G401 (cell line): ENCODE data around the gene KLHL42. TPM values are rescaled to one million over a fixed set of nuclear protein-coding genes. Genes with fewer than 3 reads are reported as not detected.
"Not testable (repeated sequence)": the region's sequence is repeated elsewhere in the genome, so short reads cannot be mapped to it uniquely, and the experiment has no call there.

Source experiments
- DNase-seq: peaks from one replicate; pipeline ENCODE4 v3.0.0-alpha.2; 2015; ENCODE audit warnings: low spot score
- in situ Hi-C: cut with HindIII; loops from 2 replicates; pipeline ENCODE4 v1.10.0; 2016; ENCODE audit warnings: low sequenced_read_pairs, mixed read lengths
- total RNA-seq: library from RNA; depleted of rRNA; stranded (reverse); fragments of >200 nt; shearing (Covaris generic); gene quantifications from 2 replicates; pipeline ENCODE4 v1.2.3, GENCODE V29; 2014; rRNA removed

The KLHL42 gene, protein sequence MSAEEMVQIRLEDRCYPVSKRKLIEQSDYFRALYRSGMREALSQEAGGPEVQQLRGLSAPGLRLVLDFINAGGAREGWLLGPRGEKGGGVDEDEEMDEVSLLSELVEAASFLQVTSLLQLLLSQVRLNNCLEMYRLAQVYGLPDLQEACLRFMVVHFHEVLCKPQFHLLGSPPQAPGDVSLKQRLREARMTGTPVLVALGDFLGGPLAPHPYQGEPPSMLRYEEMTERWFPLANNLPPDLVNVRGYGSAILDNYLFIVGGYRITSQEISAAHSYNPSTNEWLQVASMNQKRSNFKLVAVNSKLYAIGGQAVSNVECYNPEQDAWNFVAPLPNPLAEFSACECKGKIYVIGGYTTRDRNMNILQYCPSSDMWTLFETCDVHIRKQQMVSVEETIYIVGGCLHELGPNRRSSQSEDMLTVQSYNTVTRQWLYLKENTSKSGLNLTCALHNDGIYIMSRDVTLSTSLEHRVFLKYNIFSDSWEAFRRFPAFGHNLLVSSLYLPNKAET
- 6.5 and 15.1 TPM in 2 replicates for total RNA-seq

DNA sequence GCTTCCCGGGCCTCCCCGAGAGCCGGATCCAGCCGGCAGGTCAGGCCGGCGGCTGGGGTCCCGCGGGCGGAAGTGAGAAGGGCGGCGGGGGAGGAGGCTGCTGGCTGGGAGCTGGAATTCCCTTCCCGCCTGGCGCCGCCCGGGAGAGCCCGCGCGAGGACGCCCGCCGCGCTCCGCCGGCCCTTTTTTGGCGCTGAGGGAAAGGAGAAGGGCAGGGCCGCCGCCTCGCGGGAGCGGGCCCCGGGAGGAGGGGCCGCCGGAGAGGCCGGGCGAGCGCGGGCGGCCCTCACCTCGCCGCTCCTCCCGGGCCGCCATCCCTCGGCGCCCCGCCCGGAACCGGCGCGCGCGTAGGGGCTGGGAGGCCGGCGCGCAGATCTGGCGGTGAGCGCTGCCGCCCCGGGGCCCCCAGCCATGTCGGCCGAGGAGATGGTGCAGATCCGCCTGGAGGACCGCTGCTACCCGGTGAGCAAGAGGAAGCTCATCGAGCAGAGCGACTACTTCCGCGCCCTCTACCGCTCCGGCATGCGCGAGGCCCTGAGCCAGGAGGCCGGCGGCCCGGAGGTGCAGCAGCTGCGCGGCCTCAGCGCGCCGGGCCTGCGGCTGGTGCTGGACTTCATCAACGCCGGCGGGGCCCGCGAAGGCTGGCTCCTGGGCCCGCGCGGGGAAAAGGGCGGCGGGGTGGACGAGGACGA is at the start of gene KLHL42, which contains the start of gene MANSC4:
Gene KLHL42, plus strand, starts transcription at position 314 of the 692 bp plus-strand sequence. Its CDS starts 98 bp downstream, at position 412.
Gene MANSC4, minus strand, starts transcription at position 317 of the 692 bp plus-strand sequence. CDS start 8,960 bp downstream, outside the sequence.
- peak; percentile 69 for DNase-seq
- in situ Hi-C loops: no loop called here

DNA sequence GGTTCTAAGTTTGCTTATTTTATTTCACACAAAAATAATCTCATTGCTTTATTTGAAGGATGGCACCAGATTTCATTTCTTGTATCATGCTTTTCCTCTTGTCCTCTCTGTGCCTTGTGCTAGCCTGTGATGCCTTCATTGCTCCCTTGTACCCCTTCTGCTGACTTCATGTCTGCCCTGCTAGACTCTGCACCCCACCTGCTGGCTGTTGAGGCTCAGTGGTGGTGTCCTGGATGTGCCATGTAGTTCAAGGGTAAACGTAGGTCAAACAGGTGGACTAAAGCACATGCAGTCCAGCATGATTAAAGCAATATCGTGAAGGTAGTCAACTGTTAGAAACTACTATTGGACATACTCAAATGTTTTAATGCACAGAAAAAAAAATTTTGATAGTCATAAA is 47.8 kb upstream of the KLHL42 start:
- in situ Hi-C loops: no loop called here
- no peak for DNase-seq

DNA sequence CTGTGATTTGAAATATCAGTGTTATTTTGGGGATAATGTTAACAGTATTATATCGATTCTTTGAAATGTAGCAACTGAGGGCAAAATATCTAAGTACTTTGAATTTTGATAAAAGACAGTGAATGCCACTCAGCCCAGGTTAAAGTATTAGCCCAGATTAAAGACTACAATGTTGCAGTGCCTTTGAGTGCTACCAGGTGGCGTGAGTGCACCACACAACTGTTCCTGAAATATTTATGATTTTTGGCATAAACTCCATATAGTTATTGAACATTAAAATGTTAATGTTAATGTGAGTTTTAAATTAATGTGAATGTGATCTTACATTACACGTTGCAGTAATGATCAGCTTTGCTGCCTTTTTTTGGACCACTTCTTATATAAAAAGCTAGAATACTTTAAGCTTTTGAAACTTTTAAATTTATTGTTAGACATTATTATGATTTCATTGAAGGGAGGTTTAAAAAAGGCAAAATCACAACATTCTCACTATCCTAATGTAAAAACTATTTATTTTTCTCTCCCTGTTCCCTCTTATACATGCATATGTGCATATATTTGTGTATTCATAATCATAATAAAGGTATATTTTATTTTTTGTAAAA is 46.9 kb upstream of the KLHL42 start:
- DNase-seq: peak; percentile 34
- in situ Hi-C loops: no loop called here

DNA sequence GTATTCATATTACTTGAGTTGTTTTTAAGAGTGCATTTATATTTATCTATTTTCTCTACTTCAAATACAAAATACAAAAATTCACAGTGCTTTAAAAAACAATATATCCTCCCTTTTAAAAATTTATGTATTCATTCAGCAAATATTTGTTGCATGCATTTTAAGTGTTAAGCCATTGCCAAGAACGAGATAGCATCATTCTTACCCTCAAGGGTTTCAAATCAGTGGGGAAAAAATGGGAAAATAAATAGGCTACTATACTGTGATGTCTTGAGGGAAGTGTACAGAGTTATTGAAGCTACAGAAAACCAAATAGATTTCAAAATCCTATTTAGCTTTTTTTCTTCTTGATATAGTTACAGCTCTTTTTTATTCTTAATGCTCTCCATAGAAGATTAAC is 46.2 kb upstream of the KLHL42 start:
- no peak for DNase-seq
- in situ Hi-C loops: no loop called here

DNA sequence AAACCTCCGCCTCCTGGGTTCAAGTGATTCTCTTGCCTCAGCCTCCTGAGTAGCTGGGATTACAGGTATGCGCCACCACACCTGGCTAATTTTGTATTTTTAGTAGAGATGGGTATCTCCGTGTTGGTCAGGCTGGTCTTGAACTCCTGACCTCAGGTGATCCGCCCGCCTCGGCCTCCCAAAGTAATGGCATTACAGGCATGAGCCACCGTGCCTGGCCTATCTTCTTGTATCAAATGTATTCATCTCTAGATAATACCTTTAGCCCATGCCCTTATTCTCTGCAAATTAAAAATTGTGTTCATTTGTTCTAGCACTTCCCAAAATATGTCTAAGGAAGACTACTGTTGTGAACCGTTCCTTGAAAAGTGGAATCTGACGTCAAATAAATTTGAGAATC is 45.7 kb upstream of the KLHL42 start:
- in situ Hi-C loops, DNase-seq: not testable (repeated sequence)

DNA sequence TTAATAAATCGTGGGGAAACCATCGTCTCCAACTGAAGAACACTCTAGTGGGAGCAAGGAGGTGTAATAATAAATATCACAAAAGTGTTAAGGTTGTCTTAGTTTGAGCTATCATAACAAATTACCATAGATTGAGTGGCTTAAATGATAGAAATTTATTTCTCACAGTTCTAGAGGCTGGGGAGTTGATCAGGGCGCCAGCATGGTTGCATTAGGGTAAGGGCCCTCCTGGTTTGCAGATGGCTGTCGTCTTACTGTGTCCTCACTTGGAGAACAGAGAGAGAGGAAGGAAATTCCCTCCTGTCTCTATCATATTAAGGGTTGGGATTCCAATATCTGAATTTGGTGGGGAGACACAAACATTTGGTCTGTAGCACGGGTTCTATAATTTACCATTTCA is 36.4 kb upstream of the KLHL42 start:
- in situ Hi-C loops: no loop called here
- no peak for DNase-seq

DNA sequence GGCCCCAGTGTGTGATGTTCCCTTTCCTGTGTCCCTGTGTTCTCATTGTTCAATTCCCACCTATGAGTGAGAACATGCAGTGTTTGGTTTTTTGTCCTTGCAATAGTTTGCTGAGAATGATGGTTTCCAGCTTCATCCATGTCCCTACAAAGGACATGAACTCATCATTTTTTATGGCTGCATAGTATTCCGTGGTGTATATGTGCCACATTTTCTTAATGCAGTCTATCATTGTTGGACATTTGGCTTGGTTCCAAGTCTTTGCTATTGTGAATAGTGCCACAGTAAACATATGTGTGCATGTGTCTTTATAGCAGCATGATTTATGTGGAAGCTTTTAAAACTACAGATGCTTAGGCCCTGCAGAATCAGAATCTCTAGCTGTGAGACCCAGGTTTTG is 34.3 kb upstream of the KLHL42 start:
- in situ Hi-C loops, DNase-seq: not testable (repeated sequence)

DNA sequence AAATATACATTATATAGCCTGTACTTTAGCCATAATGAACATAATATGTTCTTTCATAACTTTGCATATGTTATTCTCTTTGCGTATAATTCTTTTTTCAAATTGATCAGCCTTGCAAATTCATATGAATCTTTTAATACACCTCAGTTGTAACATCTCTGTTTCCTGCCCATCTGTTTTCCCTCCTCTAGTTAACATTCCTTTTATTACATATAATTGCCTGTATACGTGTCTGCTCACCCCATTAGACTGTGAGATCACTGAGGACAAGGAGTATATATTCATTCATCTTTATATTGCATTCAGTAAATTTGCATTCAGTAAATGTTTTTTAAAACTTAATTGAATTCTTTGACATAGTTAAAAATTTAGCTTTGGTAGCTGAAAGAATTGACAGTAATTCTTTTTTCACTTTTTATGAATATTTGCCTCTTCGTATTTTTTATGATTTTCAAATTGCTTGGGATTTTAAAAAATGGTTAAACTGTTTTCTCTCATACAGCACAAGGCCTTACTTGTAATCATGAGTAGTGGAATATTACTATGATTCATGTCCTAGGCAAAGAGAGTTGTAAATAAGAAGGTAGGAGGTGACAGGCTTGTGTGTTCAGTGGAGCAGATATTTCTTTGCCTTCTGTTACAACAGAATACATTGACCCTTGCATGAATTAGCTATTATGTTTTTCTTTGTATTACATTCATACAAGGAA is 32.8 kb upstream of the KLHL42 start:
- in situ Hi-C loops: no loop called here
- DNase-seq: peak; percentile 13

DNA sequence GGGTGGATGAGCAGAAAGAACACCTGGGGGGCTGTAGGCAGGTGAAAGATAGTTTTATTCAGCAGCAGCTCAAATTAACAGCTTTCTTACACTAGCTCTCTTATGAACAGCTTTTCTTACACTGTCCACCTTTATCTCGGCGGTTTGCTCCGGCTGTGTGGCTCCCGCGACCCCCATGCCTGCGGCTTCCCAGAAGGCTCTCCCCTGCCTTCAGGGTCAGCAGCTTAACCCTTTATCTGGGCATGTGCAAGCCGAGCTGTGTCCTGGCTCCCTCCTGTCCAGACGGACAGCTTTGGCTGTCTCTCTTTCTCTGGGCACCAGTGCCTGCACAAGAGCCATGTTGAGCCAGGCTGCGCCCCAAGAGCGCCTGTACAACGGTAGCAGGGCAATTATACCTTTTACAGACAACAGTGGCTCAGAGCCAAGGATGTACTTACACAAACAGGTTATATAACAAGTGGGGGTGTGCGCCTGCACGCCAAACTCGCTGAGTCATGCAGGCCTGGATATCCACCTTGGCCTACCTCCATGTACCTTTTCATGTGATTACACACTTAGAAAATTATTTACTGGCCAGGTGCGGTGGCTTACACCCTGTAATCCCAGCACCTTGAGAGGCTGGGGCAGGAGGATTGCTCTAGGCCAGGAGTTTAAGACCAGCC is 28.5 kb upstream of the KLHL42 start:
- peak; percentile 62 for DNase-seq
- in situ Hi-C loops: no loop called here

DNA sequence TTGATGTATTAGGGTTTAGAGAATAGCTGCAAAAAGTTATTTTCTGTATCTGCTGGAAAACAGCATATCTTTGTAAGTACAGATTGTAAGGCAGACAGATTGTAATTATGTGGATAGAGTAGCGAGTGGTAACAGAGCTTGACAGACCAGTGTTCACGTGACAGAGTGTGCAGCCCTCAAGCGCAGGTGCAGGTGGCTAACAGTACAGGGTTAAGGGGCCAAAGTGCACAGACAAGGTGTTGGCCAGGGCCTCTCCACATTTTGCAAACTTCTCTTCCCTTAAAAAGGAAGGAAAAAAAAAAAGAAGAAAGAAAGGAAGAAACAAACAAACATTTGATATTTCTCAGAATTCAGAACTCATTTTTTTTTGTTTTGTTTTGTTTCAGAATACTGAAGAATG is 25.2 kb upstream of the KLHL42 start:
- in situ Hi-C loops: no loop called here

DNA sequence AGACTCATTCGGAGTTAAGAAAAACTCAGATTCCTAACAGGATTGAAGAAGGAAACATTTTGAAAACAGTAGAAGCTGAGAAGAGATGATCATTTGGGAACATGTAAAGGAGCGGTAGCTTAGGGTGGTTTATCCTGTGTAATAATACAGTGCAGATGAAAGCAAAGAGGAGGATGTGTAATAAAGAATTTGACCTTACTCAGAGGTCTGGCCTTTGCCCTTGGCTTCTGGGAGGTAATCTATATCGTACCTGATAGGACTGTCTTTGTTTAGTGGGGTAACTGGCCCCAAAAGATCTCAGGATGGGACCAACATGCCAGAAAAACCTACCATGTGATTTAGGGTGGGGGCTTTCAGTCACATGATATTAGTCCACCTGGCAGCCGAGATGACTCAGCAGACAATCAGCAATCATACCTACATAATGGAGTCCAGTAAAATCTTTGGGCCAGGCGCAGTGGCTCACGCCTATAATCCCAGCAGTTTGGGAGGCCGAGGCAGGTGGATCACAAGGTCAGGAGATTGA is 23.3 kb upstream of the KLHL42 start:
- no peak for DNase-seq
- in situ Hi-C loops: no loop called here

More for the DNA sequence above, 25.2 kb upstream of the KLHL42 start:
- no peak for DNase-seq

DNA sequence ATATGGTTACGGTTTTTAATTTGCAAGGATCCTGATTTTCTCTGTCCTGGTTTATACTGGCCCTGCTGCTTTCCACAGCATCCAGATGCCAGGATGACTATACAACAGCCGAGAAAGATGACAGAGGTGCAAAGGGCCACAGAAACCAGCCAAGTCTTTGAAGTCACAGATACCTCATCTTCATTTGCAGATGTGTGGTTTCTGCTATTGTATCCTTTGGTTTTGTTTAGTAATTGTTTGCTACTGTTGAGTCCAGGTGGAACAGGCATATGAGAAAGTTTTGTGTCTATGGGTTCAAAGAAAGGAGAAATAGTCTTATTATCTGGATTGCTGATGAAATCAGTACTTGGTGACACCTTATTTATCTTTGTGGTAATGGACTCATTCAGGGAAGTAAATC is 17.3 kb upstream of the KLHL42 start:
- no peak for DNase-seq
- in situ Hi-C loops: no loop called here

DNA sequence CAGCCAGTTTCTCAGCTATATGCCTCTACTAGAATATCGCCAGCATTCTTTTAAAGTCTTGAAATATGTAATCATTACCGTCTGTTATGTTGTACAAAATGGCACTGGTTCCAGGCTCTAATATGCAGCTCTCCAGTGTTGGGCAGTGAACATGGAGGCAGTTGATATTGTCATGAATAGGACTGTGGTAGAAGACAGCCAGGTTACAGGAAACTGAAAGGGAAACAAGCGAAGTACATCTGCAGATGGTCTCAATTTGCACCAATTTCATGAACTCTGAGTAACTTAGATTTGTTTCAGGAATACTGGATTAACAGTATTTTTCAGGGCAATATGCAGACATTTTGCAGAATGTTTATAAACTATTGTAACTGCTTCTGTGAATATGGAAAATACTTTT is 13.4 kb upstream of the KLHL42 start:
- DNase-seq: no peak
- in situ Hi-C loops: no loop called here

DNA sequence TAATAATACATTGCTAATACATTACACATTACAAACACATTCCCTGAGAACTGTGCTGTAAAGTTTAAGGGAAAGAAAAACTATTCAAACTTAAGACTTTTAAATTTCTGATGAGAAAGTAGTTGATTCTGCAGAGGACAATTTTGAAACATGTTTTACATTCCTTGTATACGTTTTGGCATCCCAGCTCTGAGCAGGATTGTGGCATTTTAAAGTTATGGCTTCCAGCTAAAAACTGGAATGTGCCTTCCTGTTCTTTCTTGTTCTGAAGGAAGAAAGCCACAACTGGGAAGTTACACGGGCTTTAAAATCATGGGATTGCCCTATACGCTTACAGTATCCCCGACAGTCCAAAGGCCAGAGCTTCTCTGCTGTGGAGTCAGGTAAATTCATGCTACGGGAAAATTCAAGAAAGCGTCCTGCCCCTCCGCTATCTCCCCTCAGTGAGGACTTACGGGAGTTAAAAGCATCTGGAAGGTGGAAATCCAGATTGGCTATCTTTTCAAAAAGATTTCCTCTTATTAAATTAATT is 10.8 kb upstream of the KLHL42 start:
- in situ Hi-C loops: no loop called here
- DNase-seq: no peak

DNA sequence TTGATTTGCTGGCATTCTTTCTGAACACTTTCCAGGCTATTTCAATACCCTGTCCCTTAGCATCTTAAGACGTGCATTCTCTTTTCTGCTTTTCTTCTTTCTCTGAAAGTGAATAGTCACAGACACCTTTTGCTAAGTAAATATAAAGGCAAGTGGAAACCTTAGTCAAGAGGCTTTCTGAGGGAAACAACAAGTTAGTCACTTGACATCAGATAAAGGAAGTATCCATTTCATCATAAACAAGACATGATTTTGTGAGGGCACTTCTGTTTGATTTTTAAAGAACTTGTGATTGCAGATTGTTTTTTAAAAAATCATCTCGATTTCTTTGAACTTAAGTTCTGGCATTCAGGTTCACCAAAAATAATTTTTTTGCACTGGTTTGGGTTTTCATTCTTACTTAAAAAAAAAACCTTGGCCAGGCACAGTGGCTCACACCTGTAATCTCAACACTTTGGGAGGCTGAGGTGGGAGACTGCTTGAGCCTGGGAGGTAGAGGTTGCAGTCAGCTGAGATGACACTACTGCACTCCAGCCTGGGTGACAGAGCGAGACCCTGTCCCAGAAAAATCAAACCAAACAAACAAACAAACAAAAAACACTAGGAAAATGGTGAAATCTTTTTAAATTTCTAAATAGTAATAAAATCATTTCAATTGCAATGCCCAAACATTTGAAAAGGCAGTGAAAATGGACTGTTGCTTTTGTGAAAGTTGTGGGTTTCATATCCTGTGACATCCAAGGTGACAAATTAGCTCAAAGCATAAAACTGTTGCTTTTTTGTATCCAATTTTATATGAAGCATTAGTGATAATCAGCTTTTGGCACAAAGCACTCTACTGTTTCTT is 8.3 kb upstream of the KLHL42 start:
- in situ Hi-C loops: no loop called here
- DNase-seq: no peak

DNA sequence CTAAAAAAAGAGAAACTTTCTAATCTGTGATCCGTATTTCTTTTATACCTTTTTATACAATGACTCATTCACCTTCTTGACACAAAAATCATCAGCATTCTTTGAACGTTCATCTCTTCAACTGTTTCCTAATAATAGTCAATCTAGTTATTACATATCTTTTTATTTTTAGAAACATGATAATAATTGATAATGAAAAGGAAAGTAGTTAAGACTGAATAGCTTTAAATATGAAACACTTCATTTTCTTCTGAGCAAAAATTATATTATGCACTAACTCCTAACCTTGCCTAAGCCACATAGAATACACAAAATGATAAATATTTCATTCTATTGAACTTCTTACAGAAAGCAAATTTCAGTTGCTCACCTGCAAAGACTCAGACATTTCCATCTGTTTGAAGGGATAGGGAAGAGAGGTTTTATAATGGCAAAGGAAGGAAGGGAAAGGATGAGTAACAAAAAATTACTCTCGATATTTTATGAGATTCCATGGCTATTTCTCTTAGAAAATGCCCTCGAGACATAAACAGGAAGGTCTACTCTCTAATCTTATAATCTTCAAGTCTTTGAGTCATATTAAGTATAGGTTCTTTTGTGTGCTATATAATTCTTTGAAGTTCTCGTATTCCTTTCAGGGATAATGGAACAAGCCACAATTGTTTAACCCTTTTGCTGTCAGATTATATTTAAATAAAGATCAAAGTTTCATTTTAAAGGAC is 7.5 kb upstream of the KLHL42 start:
- no peak for DNase-seq
- in situ Hi-C loops: no loop called here

DNA sequence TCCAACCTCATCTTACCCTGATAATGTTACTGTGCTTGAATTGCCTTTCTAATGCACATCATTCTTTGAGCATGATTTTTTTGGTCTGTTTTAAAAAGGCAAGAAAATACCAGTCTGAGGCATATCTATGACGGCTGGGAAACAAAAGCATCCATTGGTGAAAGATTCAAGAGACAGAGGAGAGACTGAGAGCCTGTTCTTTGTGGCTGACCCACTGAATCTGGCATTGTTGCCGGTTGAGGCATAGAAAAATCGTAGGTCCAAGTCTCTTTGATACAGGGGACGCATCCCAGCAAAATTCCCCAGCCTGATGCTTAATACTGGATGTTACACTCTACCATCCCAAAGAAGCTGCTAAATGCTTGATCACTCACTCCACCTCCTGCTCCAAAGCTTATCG is 2.9 kb upstream of the KLHL42 start:
- no peak for DNase-seq
- in situ Hi-C loops: no loop called here
